MCF 10A (cell line): ENCODE results near the gene RRP1B. TPM values are rescaled to one million over a fixed set of nuclear protein-coding genes. Genes with fewer than 3 reads are reported as not detected.

Source experiments
- BruUV-seq: library from RNA; stranded (reverse); fragments of 400-500 nt; replicated peaks from 2 replicates; lab custom pipeline; 2021; lab: Mats Ljungman, UMichigan
- CTCF ChIA-PET: fragments of 300-600 bp; sonication (Branson Sonifier 250); formaldehyde crosslinking; extraction: SDS; loops from one replicate; lab custom pipeline; 2021; ENCODE audit warnings: antibody characterized with exemption, inconsistent platforms; lab: Yijun Ruan, JAX
- POLR2A ChIA-PET: fragments of 300-600, 350-650 bp; sonication (Branson Sonifier 250); formaldehyde crosslinking; extraction: SDS; loops from one replicate; lab custom pipeline; 2020; ENCODE audit warnings: antibody characterized with exemption, inconsistent platforms; lab: Yijun Ruan, JAX
- DNase-seq: peaks from one replicate; pipeline ENCODE4 v3.0.0-alpha.2; 2018; ENCODE audit not compliant: unreplicated experiment
- H3K27ac Mint-ChIP-seq: one replicate; pipeline ENCODE4 v1.8.0; 2022; ENCODE audit warnings: mild to moderate bottlenecking, low read depth, mixed read lengths; ENCODE audit not compliant: unreplicated experiment
- H3K27me3 Mint-ChIP-seq: one replicate; pipeline ENCODE4 v1.8.0; 2022; ENCODE audit warnings: mixed read lengths; ENCODE audit not compliant: insufficient read depth, unreplicated experiment
- H3K36me3 Mint-ChIP-seq: one replicate; pipeline ENCODE4 v1.8.0; 2022; ENCODE audit warnings: mild to moderate bottlenecking, moderate library complexity, mixed read lengths; ENCODE audit not compliant: insufficient read depth, unreplicated experiment
- H3K4me1 Mint-ChIP-seq: one replicate; pipeline ENCODE4 v1.8.0; 2022; ENCODE audit warnings: mixed read lengths; ENCODE audit not compliant: insufficient read depth, unreplicated experiment
- H3K4me3 Mint-ChIP-seq: one replicate; pipeline ENCODE4 v1.8.0; 2022; ENCODE audit warnings: mild to moderate bottlenecking, moderate library complexity, mixed read lengths; ENCODE audit not compliant: unreplicated experiment
- H3K9me3 Mint-ChIP-seq: one replicate; pipeline ENCODE4 v1.8.0; 2022; ENCODE audit warnings: mixed read lengths; ENCODE audit not compliant: unreplicated experiment
- CTCF ChIP-seq: fragments of 200-600 bp; IDR thresholded peaks from one replicate; pipeline ENCODE4 v1.8.0; 2022; ENCODE audit warnings: antibody characterized with exemption, mild to moderate bottlenecking; ENCODE audit not compliant: unreplicated experiment
- intact Hi-C: fragments of 100-400 bp; cut with micrococcal nuclease; formaldehyde crosslinking; loops from 2 replicates; pipeline ENCODE4 v1.14.1; 2022
- total RNA-seq: library from RNA; stranded (reverse); gene quantifications from 2 replicates; pipeline ENCODE4 v1.2.3, GENCODE V29; 2022

Gene RRP1B
- total RNA-seq, 1 experiment from 2014 or later = 39.8 TPM

- intact Hi-C loops = no loop called here
- no TSS peak for BruUV-seq
Measured at GRCh38 chr21:43626390-43626789, 33.0 kb upstream of the RRP1B start.

GRCh38 chr21:43627527-43627926 lies 31.8 kb upstream of the RRP1B start:
- no peak for DNase-seq
- Mint-ChIP-seq H3K27ac (no peak overlapping the region), H3K4me3 (no peak overlapping the region), H3K36me3 (no peaks in the 10 kb centered on the region), H3K9me3 (no peaks in the 10 kb centered on the region), H3K27me3 (no peaks in the 10 kb centered on the region), H3K4me1 (peaks cover 25% of the 10 kb centered on the region)
- ChIA-PET POLR2A (interaction anchor here (1.0 to 2.1 kb wide), 5 partner anchors 9 to 35 kb away, joined by 3 to 6 read pairs (median 4); no protein-coding TSS in a partner anchor), CTCF (interaction anchor here (1.0 to 2.3 kb wide), 2 partner anchors 16 to 20 kb away, joined by 4 to 15 read pairs; no protein-coding TSS in a partner anchor)
- intact Hi-C loops = no loop called here
- no TSS peak for BruUV-seq
- TF ChIP-seq CTCF = no peak

More at GRCh38 chr21:43626390-43626789, 33.0 kb upstream of the RRP1B start:
- ChIA-PET POLR2A (interaction anchor here (2.1 kb wide), 1 partner anchor 19 kb away, joined by 5 read pairs; no protein-coding TSS in a partner anchor), CTCF (interaction anchor here (0.6 to 2.3 kb wide), 2 partner anchors 10 to 15 kb away, joined by 3 to 15 read pairs; no protein-coding TSS in a partner anchor)
- no peaks in the 10 kb centered on the region for H3K36me3 Mint-ChIP-seq
- peaks cover 24% of the 10 kb centered on the region for H3K4me1 Mint-ChIP-seq
- H3K9me3 Mint-ChIP-seq = peaks cover 7% of the 10 kb centered on the region
- TF ChIP-seq CTCF = no peak
- DNase-seq = no peak
- no peaks in the 10 kb centered on the region for H3K27me3 Mint-ChIP-seq
- no peak overlapping the region for H3K4me3 Mint-ChIP-seq
- no peak overlapping the region for H3K27ac Mint-ChIP-seq

GRCh38 chr21:43631411-43632107 lies 27.8 kb upstream of the RRP1B start:
- no TSS peak for BruUV-seq
- H3K4me3 Mint-ChIP-seq = no peak overlapping the region
- H3K9me3 Mint-ChIP-seq = no peaks in the 10 kb centered on the region
- peaks cover 12% of the 10 kb centered on the region for H3K4me1 Mint-ChIP-seq
- DNase-seq = no peak
- intact Hi-C loops = no loop called here
- no peak for TF ChIP-seq CTCF
- H3K36me3 Mint-ChIP-seq = no peaks in the 10 kb centered on the region
- ChIA-PET POLR2A (interaction anchor here (1.0 to 1.2 kb wide), 2 partner anchors 8 to 35 kb away, joined by 3 read pairs; no protein-coding TSS in a partner anchor), CTCF (no interaction called here)
- no peaks in the 10 kb centered on the region for H3K27me3 Mint-ChIP-seq
- H3K27ac Mint-ChIP-seq = no peak overlapping the region

GRCh38 chr21:43632373-43632905 lies 26.9 kb upstream of the RRP1B start:
- no peak for DNase-seq
- Mint-ChIP-seq H3K27me3 (no peaks in the 10 kb centered on the region), H3K4me1 (peaks cover 12% of the 10 kb centered on the region), H3K36me3 (no peaks in the 10 kb centered on the region), H3K9me3 (no peaks in the 10 kb centered on the region), H3K27ac (no peak overlapping the region), H3K4me3 (no peak overlapping the region)
- ChIA-PET POLR2A (interaction anchor here (2.4 kb wide), 1 partner anchor 9 kb away, joined by 7 read pairs; no protein-coding TSS in a partner anchor), CTCF (no interaction called here)
- BruUV-seq = no TSS peak
- TF ChIP-seq CTCF = no peak
- intact Hi-C loops = no loop called here
